ENCODE measurements around the gene LZTS2.

The LZTS2 gene

DNA sequence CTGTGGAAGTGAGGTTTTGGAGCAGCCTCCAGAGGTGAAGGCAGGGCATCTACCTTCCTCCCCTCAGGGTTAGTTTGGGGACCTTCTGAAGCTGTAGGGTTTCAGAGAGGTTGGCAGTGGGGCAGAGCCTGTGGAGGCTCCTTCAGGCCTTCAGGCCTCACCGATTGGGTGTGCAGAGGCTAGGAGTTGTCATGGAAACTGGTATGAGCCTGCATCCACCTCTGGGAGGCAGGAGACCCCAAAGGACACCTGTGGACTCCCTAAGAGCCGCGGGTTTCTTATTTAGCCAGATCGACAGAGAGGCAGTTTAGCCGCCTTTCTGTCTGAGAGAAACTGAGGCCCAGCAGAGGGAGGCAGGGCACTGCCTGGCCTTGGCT is 2.0 kb downstream of the LZTS2 start:
- 77% methylated on average over 5 of the region's 5 CpGs for WGBS (ENCODE audit: insufficient coverage)
- Histone ChIP-seq H3K27ac (ENCODE audit: insufficient read depth in 1 of 2, low read depth in 1 of 2, low read length in 2 of 2, poor library complexity in 1 of 2, severe bottlenecking in 2 of 2) (peak overlapping the region in 1 of 2 experiments; percentile 91), H3K36me3 (ENCODE audit: control insufficient read depth in 4 of 4, insufficient read depth in 4 of 4, low read length in 3 of 4) (peaks cover 6 to 41% (median 33%) of the 10 kb centered on the region in 4 experiments), H3K27me3 (replicated peaks in 2 of 5; ENCODE audit: control insufficient read depth in 4 of 5, insufficient read depth in 5 of 5, low read length in 4 of 5) (no peaks in the 10 kb centered on the region), H3K4me1 (ENCODE audit: control extremely low read depth in 1 of 4, control insufficient read depth in 4 of 4, insufficient read depth in 4 of 4, low read length in 3 of 4) (peaks cover 0 to 48% (median 44%) of the 10 kb centered on the region in 4 experiments), H3K4me3 (ENCODE audit: control insufficient read depth in 1 of 7, extremely low read depth in 1 of 7, insufficient read depth in 4 of 7, low read depth in 2 of 7, low read length in 6 of 7) (peak overlapping the region in 5 of 7 experiments; percentile 14 to 93 (median 84)), H3K9me3 (ENCODE audit: control extremely low read depth in 1 of 5, control insufficient read depth in 4 of 5, insufficient read depth in 2 of 5, low read depth in 1 of 5, low read length in 4 of 5) (no peaks in the 10 kb centered on the region)
- POLR2A ChIA-PET = interaction anchor here (1.5 kb wide), 1 partner anchor 10 kb away, joined by 5 read pairs; no protein-coding TSS in a partner anchor
- CTCF ChIA-PET = interaction anchor here (0.9 to 23.7 kb wide), 5 partner anchors 7 to 36 kb away, joined by 3 to 311 read pairs (median 5); no protein-coding TSS in a partner anchor
- DNase-seq = no peak

DNA sequence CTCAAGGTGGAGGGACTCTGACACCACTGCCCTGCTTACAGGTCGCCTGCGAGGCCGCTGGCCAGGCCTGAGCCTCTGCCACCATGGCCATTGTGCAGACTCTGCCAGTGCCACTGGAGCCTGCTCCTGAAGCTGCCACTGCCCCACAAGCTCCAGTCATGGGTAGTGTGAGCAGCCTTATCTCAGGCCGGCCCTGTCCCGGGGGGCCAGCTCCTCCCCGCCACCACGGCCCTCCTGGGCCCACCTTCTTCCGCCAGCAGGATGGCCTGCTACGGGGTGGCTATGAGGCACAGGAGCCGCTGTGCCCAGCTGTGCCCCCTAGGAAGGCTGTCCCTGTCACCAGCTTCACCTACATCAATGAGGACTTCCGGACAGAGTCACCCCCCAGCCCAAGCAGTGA is 2.8 kb downstream of the LZTS2 start:
- POLR2A ChIA-PET = interaction anchor here (1.5 kb wide), 1 partner anchor 9 kb away, joined by 5 read pairs; no protein-coding TSS in a partner anchor
- H3K27ac ChIP-seq (ENCODE audit: insufficient read depth in 1 of 2, low read depth in 1 of 2, low read length in 2 of 2, poor library complexity in 1 of 2, severe bottlenecking in 2 of 2) = peak overlapping the region in 1 of 2 experiments; percentile 91

DNA sequence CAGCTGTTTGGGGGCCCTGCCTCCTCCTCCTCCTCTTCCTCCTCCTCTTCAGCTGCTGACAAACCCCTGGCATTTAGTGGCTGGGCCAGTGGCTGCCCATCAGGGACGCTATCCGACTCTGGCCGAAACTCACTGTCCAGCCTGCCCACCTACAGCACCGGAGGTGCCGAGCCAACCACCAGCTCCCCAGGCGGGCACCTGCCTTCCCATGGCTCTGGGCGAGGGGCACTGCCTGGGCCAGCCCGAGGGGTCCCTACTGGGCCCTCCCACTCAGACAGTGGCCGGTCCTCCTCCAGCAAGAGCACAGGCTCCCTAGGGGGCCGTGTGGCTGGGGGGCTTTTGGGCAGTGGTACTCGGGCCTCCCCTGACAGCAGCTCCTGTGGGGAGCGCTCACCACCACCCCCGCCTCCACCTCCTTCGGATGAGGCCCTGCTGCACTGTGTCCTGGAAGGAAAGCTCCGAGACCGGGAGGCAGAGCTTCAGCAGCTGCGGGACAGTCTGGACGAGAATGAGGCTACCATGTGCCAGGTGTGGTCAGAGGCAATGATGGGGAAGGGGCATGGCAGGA is 4.1 kb downstream of the LZTS2 start:
- H3K27me3 ChIP-seq (replicated peaks in 2 of 5; ENCODE audit: control insufficient read depth in 4 of 5, insufficient read depth in 5 of 5, low read length in 4 of 5) = no peaks in the 10 kb centered on the region
- H3K36me3 ChIP-seq (ENCODE audit: control insufficient read depth in 4 of 4, insufficient read depth in 4 of 4, low read length in 3 of 4) = peaks cover 6 to 50% (median 38%) of the 10 kb centered on the region in 4 experiments
- H3K4me1 ChIP-seq (ENCODE audit: control extremely low read depth in 1 of 4, control insufficient read depth in 4 of 4, insufficient read depth in 4 of 4, low read length in 3 of 4) = peaks cover 0 to 30% (median 29%) of the 10 kb centered on the region in 4 experiments
- CTCF ChIA-PET = interaction anchor here (1.4 to 23.7 kb wide), 8 partner anchors 5 to 63 kb away, joined by 3 to 311 read pairs (median 6); partner anchors contain the start of gene SEMA4G
- H3K9me3 ChIP-seq (ENCODE audit: control extremely low read depth in 1 of 5, control insufficient read depth in 4 of 5, insufficient read depth in 2 of 5, low read depth in 1 of 5, low read length in 4 of 5) = no peaks in the 10 kb centered on the region
- no peak overlapping the region for H3K27ac ChIP-seq (ENCODE audit: insufficient read depth in 1 of 2, low read depth in 1 of 2, low read length in 2 of 2, poor library complexity in 1 of 2, severe bottlenecking in 2 of 2)
- POLR2A ChIA-PET = no interaction called here
- H3K4me3 ChIP-seq (ENCODE audit: control insufficient read depth in 1 of 7, extremely low read depth in 1 of 7, insufficient read depth in 4 of 7, low read depth in 2 of 7, low read length in 6 of 7) = no peak overlapping the region
- over 99% methylated on average over 15 of the region's 18 CpGs for WGBS (ENCODE audit: insufficient coverage)
- DNase-seq = no peak

More for the DNA sequence above, 2.8 kb downstream of the LZTS2 start:
- CTCF ChIA-PET = interaction anchor here (0.9 to 23.7 kb wide), 10 partner anchors 7 to 81 kb away, joined by 3 to 311 read pairs (median 4); partner anchors contain the start of gene SEMA4G
- peaks cover 0 to 42% (median 39%) of the 10 kb centered on the region in 4 experiments for H3K4me1 ChIP-seq (ENCODE audit: control extremely low read depth in 1 of 4, control insufficient read depth in 4 of 4, insufficient read depth in 4 of 4, low read length in 3 of 4)
- no peak overlapping the region for H3K4me3 ChIP-seq (ENCODE audit: control insufficient read depth in 1 of 7, extremely low read depth in 1 of 7, insufficient read depth in 4 of 7, low read depth in 2 of 7, low read length in 6 of 7)
- WGBS (ENCODE audit: insufficient coverage) = 94% methylated on average over 11 of the region's 11 CpGs
- H3K9me3 ChIP-seq (ENCODE audit: control extremely low read depth in 1 of 5, control insufficient read depth in 4 of 5, insufficient read depth in 2 of 5, low read depth in 1 of 5, low read length in 4 of 5) = no peaks in the 10 kb centered on the region
- H3K27me3 ChIP-seq (replicated peaks in 2 of 5; ENCODE audit: control insufficient read depth in 4 of 5, insufficient read depth in 5 of 5, low read length in 4 of 5) = no peaks in the 10 kb centered on the region
- no peak for DNase-seq
- peaks cover 6 to 49% (median 38%) of the 10 kb centered on the region in 4 experiments for H3K36me3 ChIP-seq (ENCODE audit: control insufficient read depth in 4 of 4, insufficient read depth in 4 of 4, low read length in 3 of 4)

DNA sequence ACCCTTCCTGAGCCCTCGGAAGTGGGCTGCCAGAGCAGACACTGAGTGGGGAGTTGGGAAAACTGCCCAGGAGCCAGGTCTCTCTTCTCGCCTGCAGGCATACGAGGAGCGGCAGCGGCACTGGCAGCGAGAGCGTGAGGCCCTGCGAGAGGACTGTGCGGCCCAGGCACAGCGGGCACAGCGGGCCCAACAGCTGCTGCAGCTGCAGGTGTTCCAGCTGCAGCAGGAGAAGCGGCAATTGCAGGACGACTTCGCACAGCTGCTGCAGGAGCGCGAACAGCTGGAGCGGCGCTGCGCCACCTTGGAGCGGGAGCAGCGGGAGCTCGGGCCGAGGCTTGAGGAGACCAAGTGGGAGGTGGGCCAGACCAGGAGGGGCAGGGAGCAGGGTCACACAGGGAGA is 5.8 kb downstream of the LZTS2 start:
- POLR2A ChIA-PET = no interaction called here

DNA sequence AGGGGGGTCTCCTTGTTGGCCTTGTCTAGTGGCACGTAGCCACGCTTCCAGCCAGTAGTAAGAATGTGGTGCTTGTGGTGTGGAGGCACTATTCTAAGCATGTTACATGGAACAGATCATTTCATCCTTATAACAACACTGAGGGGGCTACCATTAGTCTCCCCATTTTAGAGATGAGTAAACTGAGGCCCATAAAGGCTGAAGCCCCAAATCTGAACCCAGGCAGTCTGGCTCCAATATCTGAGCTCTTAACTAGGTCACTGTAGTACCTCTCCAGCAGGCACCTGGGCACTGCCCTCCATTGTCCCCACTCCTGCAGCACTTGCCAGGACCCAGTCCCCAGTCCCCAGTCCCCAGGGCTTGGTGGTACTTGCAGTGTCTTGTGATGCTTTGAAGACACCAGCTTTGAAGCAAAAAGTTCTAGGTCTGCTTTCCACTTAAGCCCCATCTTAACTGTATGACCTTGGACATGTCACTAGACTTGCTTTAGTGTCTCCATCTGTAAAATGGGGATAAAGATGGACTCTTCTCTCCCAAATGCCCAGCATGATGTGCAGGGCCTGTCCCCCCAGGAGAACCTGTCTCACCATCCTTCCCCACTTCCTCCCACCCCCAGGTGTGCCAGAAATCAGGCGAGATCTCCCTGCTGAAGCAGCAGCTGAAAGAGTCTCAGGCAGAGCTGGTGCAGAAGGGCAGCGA is 6.4 kb downstream of the LZTS2 start:
- POLR2A ChIA-PET = no interaction called here
- no peaks in the 10 kb centered on the region for H3K27me3 ChIP-seq (replicated peaks in 2 of 5; ENCODE audit: control insufficient read depth in 4 of 5, insufficient read depth in 5 of 5, low read length in 4 of 5)

More for the DNA sequence above, 5.8 kb downstream of the LZTS2 start:
- Histone ChIP-seq H3K27ac (ENCODE audit: insufficient read depth in 1 of 2, low read depth in 1 of 2, low read length in 2 of 2, poor library complexity in 1 of 2, severe bottlenecking in 2 of 2) (no peak overlapping the region), H3K4me1 (ENCODE audit: control extremely low read depth in 1 of 4, control insufficient read depth in 4 of 4, insufficient read depth in 4 of 4, low read length in 3 of 4) (peaks cover 0 to 23% (median 21%) of the 10 kb centered on the region in 4 experiments), H3K9me3 (ENCODE audit: control extremely low read depth in 1 of 5, control insufficient read depth in 4 of 5, insufficient read depth in 2 of 5, low read depth in 1 of 5, low read length in 4 of 5) (no peaks in the 10 kb centered on the region), H3K27me3 (replicated peaks in 2 of 5; ENCODE audit: control insufficient read depth in 4 of 5, insufficient read depth in 5 of 5, low read length in 4 of 5) (no peaks in the 10 kb centered on the region), H3K4me3 (ENCODE audit: control insufficient read depth in 1 of 7, extremely low read depth in 1 of 7, insufficient read depth in 4 of 7, low read depth in 2 of 7, low read length in 6 of 7) (no peak overlapping the region), H3K36me3 (ENCODE audit: control insufficient read depth in 4 of 4, insufficient read depth in 4 of 4, low read length in 3 of 4) (peaks cover 6 to 50% (median 38%) of the 10 kb centered on the region in 4 experiments)
- no peak for DNase-seq
- 96% methylated on average over 18 of the region's 23 CpGs for WGBS (ENCODE audit: insufficient coverage)
- CTCF ChIA-PET = interaction anchor here (1.5 to 23.7 kb wide), 4 partner anchors 10 to 39 kb away, joined by 3 to 311 read pairs (median 80); partner anchors contain the start of gene LZTS2

DNA sequence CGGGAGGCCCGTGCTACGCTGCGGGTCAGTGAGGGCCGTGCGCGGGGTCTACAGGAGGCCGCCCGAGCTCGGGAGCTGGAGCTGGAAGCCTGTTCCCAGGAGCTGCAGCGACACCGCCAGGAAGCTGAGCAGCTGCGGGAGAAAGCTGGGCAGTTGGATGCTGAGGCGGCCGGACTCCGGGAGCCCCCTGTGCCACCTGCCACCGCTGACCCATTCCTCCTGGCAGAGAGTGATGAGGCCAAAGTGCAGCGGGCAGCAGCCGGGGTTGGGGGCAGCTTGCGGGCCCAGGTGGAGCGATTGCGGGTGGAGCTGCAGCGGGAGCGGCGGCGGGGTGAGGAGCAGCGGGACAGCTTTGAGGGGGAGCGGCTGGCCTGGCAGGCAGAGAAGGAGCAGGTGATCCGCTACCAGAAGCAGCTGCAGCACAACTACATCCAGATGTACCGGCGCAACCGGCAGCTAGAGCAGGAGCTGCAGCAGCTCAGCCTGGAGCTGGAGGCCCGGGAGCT is 7.0 kb downstream of the LZTS2 start:
- ChIA-PET CTCF (interaction anchor here (0.9 to 23.7 kb wide), 4 partner anchors 10 to 40 kb away, joined by 3 to 311 read pairs (median 78); partner anchors contain the start of gene LZTS2), POLR2A (interaction anchor here (0.6 kb wide), 1 partner anchor 14 kb away, joined by 3 read pairs; no protein-coding TSS in a partner anchor)
- Histone ChIP-seq H3K27me3 (replicated peaks in 2 of 5; ENCODE audit: control insufficient read depth in 4 of 5, insufficient read depth in 5 of 5, low read length in 4 of 5) (no peaks in the 10 kb centered on the region), H3K4me1 (ENCODE audit: control extremely low read depth in 1 of 4, control insufficient read depth in 4 of 4, insufficient read depth in 4 of 4, low read length in 3 of 4) (peaks cover 0 to 10% (median 8%) of the 10 kb centered on the region in 4 experiments), H3K4me3 (ENCODE audit: control insufficient read depth in 1 of 7, extremely low read depth in 1 of 7, insufficient read depth in 4 of 7, low read depth in 2 of 7, low read length in 6 of 7) (no peak overlapping the region), H3K9me3 (ENCODE audit: control extremely low read depth in 1 of 5, control insufficient read depth in 4 of 5, insufficient read depth in 2 of 5, low read depth in 1 of 5, low read length in 4 of 5) (no peaks in the 10 kb centered on the region), H3K36me3 (ENCODE audit: control insufficient read depth in 4 of 4, insufficient read depth in 4 of 4, low read length in 3 of 4) (peaks cover 6 to 50% (median 38%) of the 10 kb centered on the region in 4 experiments), H3K27ac (ENCODE audit: insufficient read depth in 1 of 2, low read depth in 1 of 2, low read length in 2 of 2, poor library complexity in 1 of 2, severe bottlenecking in 2 of 2) (no peak overlapping the region)
- 98% methylated on average over 28 of the region's 33 CpGs for WGBS (ENCODE audit: insufficient coverage)
- DNase-seq = no peak

More for the DNA sequence above, 6.4 kb downstream of the LZTS2 start:
- Histone ChIP-seq H3K9me3 (ENCODE audit: control extremely low read depth in 1 of 5, control insufficient read depth in 4 of 5, insufficient read depth in 2 of 5, low read depth in 1 of 5, low read length in 4 of 5) (no peaks in the 10 kb centered on the region), H3K36me3 (ENCODE audit: control insufficient read depth in 4 of 4, insufficient read depth in 4 of 4, low read length in 3 of 4) (peaks cover 6 to 50% (median 38%) of the 10 kb centered on the region in 4 experiments), H3K4me1 (ENCODE audit: control extremely low read depth in 1 of 4, control insufficient read depth in 4 of 4, insufficient read depth in 4 of 4, low read length in 3 of 4) (peaks cover 0 to 16% (median 15%) of the 10 kb centered on the region in 4 experiments), H3K27ac (ENCODE audit: insufficient read depth in 1 of 2, low read depth in 1 of 2, low read length in 2 of 2, poor library complexity in 1 of 2, severe bottlenecking in 2 of 2) (no peak overlapping the region), H3K4me3 (ENCODE audit: control insufficient read depth in 1 of 7, extremely low read depth in 1 of 7, insufficient read depth in 4 of 7, low read depth in 2 of 7, low read length in 6 of 7) (no peak overlapping the region)
- CTCF ChIA-PET = interaction anchor here (0.6 to 23.7 kb wide), 4 partner anchors 10 to 310 kb away, joined by 3 to 311 read pairs (median 78); partner anchors contain the start of gene LZTS2
- 100% methylated on average over 2 of the region's 4 CpGs for WGBS (ENCODE audit: insufficient coverage)
- DNase-seq = no peak
